SW 1271 (cell line): ENCODE results near the gene EIF3CL.
"Not testable (repeated sequence)": the region's sequence is repeated elsewhere in the genome, so short reads cannot be mapped to it uniquely, and the experiment has no call there.

ENCODE experiments used
- DNase-seq, 2 experiments: peaks; one replicate each; lab custom pipeline; 2025; lab: John Stamatoyannopoulos, UW

The EIF3CL gene, protein sequence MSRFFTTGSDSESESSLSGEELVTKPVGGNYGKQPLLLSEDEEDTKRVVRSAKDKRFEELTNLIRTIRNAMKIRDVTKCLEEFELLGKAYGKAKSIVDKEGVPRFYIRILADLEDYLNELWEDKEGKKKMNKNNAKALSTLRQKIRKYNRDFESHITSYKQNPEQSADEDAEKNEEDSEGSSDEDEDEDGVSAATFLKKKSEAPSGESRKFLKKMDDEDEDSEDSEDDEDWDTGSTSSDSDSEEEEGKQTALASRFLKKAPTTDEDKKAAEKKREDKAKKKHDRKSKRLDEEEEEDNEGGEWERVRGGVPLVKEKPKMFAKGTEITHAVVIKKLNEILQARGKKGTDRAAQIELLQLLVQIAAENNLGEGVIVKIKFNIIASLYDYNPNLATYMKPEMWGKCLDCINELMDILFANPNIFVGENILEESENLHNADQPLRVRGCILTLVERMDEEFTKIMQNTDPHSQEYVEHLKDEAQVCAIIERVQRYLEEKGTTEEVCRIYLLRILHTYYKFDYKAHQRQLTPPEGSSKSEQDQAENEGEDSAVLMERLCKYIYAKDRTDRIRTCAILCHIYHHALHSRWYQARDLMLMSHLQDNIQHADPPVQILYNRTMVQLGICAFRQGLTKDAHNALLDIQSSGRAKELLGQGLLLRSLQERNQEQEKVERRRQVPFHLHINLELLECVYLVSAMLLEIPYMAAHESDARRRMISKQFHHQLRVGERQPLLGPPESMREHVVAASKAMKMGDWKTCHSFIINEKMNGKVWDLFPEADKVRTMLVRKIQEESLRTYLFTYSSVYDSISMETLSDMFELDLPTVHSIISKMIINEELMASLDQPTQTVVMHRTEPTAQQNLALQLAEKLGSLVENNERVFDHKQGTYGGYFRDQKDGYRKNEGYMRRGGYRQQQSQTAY

GRCh38 chr16:28403220-28404072, at the start of gene EIF3CL:
TSS of gene EIF3CL (minus strand) at chr16:28403841. CDS start at chr16:28403618, 223 bp downstream.
- not testable (repeated sequence) for DNase-seq

DNA sequence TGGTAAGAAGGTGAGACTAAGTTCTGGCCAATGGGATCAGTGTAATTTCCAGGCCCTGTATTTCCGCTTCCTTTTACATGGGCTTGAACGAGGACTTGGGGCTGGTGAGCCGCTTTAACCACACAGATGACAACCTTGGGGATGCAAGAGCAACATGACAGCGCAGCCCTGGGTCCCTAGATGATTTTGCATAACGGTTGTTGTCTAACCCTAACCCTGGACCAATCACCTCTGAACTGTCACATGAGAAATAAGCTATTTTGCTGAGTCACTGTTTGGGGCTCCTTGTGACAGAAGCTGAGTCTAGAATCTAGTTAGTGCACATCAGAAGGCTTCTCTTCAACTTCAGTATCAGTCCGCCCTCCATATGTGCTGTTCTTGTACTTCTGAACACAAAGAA, 43.4 kb upstream of the EIF3CL start:
- DNase-seq, result not testable (repeated sequence)

DNA sequence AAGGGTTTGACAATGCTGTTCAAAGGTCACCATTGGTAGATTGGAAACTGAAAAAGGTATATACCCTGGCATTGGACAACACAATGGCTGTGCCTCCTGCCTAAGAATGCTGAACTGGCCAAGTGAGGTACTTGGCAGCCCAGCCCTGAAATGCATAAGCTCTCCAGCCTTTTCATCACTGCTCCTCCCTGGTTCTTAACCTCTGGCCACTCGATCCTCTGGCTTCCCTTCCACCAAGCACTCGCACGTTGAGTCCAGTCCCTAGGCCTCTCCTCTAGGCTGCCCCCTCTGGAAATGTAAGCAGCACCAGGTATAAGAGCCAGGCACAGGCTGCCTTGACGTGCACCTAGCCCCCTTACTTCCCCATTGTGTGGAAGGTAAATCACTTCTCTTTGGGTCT, 42.7 kb upstream of the EIF3CL start:
- DNase-seq, result not testable (repeated sequence)

DNA sequence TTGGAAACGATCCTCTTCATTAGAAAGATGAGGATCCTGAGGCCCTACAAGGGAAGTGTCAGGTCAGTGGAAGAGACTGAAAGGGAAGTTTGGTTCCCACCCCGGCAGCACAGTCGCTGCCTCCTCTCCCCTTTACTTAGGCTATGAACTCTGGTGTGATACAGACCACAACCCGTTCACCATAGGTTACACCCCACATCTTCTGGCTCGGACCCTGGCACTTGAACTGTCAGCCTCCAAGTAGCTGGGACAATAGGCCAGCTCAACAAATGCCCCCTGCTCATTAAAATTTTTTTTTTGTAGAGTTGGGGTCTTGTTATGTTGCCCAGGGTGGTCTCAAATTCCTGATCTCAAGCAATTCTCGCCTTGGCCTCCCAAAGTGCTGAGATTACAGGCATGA, 40.3 kb upstream of the EIF3CL start:
- not testable (repeated sequence) for DNase-seq

GRCh38 chr16:28438899-28439298, 35.3 kb upstream of the EIF3CL start:
- not testable (repeated sequence) for DNase-seq

- DNase-seq, result not testable (repeated sequence)
Observed at GRCh38 chr16:28435340-28435739, 31.7 kb upstream of the EIF3CL start.

- not testable (repeated sequence) for DNase-seq
Observed at GRCh38 chr16:28426060-28426680, 22.5 kb upstream of the EIF3CL start.

- DNase-seq, result not testable (repeated sequence)
Observed at GRCh38 chr16:28421071-28421750, 17.6 kb upstream of the EIF3CL start.

DNA sequence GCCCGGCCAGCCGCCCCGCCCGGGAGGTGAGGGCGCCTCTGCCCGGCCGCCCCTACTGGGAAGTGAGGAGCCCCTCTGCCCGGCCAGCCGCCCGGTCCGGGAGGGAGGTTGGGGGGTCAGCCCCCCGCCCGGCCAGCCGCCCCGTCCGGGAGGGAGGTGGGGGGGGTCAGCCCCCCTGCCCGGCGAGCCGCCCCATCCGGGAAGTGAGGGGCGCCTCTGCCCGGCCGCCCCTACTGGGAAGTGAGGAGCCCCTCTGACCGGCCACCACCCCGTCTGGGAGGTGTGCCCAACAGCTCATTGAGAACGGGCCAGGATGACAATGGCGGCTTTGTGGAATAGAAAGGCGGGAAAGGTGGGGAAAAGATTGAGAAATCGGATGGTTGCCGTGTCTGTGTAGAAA, 13.4 kb upstream of the EIF3CL start:
- DNase-seq, result not testable (repeated sequence)

- not testable (repeated sequence) for DNase-seq
Observed at GRCh38 chr16:28414530-28414929, 10.9 kb upstream of the EIF3CL start.

- DNase-seq, result not testable (repeated sequence)
Observed at GRCh38 chr16:28413585-28413984, 9.9 kb upstream of the EIF3CL start.

DNA sequence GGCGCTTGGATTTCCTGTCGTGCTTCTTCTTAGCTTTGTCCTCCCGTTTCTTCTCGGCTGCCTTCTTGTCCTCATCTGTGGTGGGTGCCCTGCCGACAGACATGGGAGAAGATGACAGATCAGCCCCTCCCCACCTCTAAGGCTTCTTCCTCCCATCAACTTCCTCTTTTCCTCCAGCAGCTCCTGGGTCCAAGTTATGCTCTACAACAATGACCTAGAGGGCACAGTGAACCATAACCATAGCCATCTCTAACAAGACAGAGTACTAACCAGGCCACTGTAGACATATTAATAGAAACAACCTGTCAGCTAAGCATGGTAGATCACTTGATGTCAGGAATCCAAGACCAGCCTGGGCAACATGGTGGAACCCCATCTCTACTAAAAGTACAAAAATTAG, 11.6 kb downstream of the EIF3CL start:
- not testable (repeated sequence) for DNase-seq

DNA sequence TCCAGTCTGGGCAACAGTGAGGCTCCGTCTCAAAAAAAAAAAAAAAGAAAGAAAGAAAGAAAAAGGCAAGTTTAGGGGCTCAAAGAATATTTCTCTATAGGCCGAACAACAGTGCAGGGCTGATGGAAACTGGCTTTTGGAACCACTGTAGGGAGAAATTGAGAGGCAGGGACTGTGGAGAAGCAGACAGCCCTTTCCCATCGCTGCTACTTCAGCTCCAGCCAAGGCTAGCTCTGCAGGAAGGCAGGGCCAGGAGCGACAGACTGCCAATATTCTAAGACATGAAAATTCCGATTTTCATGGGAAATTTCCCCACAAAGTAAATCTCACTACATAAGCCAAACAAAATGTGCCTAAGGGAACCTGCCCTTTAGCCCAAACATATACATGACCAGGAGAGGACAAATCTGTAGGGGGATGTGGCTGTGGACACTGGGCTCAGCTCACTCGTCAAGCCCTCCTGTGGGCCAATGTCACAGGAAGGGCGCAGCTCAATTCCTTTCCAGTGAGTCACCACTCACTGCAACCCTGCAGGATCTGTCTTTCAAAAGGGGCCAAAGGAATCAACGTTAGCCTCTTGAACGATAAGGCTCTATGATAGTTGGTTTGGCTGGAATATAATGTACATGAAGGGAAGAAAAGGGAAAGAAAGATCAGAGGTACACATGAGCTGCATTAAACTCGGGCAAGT, 21.3 kb downstream of the EIF3CL start:
- DNase-seq, result not testable (repeated sequence)

DNA sequence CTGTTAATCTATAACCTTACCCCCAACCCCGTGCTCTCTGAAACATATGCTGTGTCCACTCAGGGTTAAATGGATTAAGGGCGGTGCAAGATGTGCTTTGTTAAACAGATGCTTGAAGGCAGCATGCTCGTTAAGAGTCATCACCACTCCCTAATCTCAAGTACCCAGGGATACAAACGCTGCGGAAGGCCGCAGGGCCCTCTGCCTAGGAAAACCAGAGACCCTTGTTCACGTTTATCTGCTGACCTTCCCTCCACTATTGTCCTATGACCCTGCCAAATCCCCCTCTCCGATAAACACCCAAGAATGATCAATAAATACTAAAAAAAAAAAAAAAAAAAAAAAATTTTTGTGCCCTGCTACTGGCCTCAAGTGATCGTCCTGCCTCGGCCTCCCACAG, 25.8 kb downstream of the EIF3CL start:
- not testable (repeated sequence) for DNase-seq

GRCh38 chr16:28377108-28377625, 26.5 kb downstream of the EIF3CL start:
- DNase-seq, result not testable (repeated sequence)

DNA sequence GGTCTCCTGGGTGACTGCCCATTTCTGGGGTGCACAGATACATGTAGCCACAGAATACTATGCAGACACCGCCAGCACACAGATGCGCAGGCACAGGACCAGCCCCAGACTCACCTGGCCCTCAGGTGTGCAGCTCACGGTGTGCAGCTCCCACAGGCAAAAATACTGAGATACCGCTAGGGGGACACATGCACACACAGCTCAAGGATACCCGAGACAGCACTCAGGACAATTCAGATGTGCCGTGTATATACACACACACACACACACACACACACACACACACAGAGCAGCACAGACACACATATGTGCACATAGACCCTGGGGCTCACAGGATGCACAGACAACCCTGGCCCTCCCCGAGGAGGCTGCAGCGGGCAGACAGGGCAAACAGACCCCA, 28.5 kb downstream of the EIF3CL start:
- DNase-seq, result not testable (repeated sequence)

GRCh38 chr16:28374281-28374680, 29.4 kb downstream of the EIF3CL start:
- not testable (repeated sequence) for DNase-seq

GRCh38 chr16:28367926-28368325, 35.7 kb downstream of the EIF3CL start:
- DNase-seq, result not testable (repeated sequence)

- DNase-seq, result not testable (repeated sequence)
Observed at GRCh38 chr16:28364268-28365173, 39.1 kb downstream of the EIF3CL start.
